HEK293 (cell line): ENCODE data around the gene BRINP2.

Experiments
- CTCF ChIA-PET: fragments of 350-600 bp; formaldehyde crosslinking; extraction: SDS; loops from one replicate; lab custom pipeline; 2021; ENCODE audit warnings: antibody characterized with exemption; lab: Yijun Ruan, JAX
- POLR2A ChIA-PET: fragments of 300-600 bp; formaldehyde crosslinking; extraction: SDS; loops from one replicate; lab custom pipeline; 2020; ENCODE audit warnings: antibody characterized with exemption, inconsistent platforms; lab: Yijun Ruan, JAX
- H3K27ac ChIP-seq: fragments of 200-500 bp; sonication (Bioruptor generic); 2 replicates; pipeline ENCODE4 v1.5.1; 2014; ENCODE audit warnings: low read depth, low read length, control low read depth, inconsistent platforms; ENCODE audit errors: extremely low read depth
- H3K36me3 ChIP-seq, 2 experiments: fragments of 200-500 bp in 1 of 2; sonication (Bioruptor generic) in 1 of 2; 1 replicate in 1 of 2; 2 replicates in 1 of 2; pipeline ENCODE4 v1.5.1; 2014 to 2017; ENCODE audit warnings: inconsistent platforms in 2 of 2, low read length in 2 of 2; ENCODE audit not compliant: control insufficient read depth in 2 of 2, insufficient read depth in 1 of 2
- H3K4me1 ChIP-seq: fragments of 200-500 bp; sonication (Bioruptor generic); 2 replicates; pipeline ENCODE4 v1.5.1; 2014; ENCODE audit warnings: mild to moderate bottlenecking, low read length, inconsistent platforms; ENCODE audit not compliant: control insufficient read depth, insufficient read depth
- H3K4me3 ChIP-seq: 2 replicates; pipeline ENCODE4 v1.5.1; 2011; ENCODE audit warnings: low read depth, mild to moderate bottlenecking, control low read depth, low read length, moderate library complexity
- H3K9me3 ChIP-seq: fragments of 200-500 bp; sonication (Bioruptor generic); 2 replicates; pipeline ENCODE4 v1.5.1; 2014; ENCODE audit warnings: low read depth, low read length, inconsistent platforms; ENCODE audit not compliant: control insufficient read depth, insufficient read depth
- BCL11A ChIP-seq: fragments of 450-650 bp; formaldehyde crosslinking; IDR thresholded peaks from 2 replicates; pipeline ENCODE4 v1.5.1; 2016; ENCODE audit warnings: low read depth, missing biosample characterization, missing genetic modification characterization
- YY1 ChIP-seq: fragments of 450-650 bp; formaldehyde crosslinking; IDR thresholded peaks from 2 replicates; pipeline ENCODE4 v1.5.1; 2018; ENCODE audit warnings: missing biosample characterization, missing genetic modification characterization
- YY2 ChIP-seq: fragments of 450-650 bp; formaldehyde crosslinking; IDR thresholded peaks from 2 replicates; pipeline ENCODE4 v1.5.1; 2016; ENCODE audit warnings: missing biosample characterization, missing genetic modification characterization
- ZBTB48 ChIP-seq: fragments of 450-650 bp; formaldehyde crosslinking; IDR thresholded peaks from 2 replicates; pipeline ENCODE4 v1.5.1; 2016; ENCODE audit warnings: missing biosample characterization, missing genetic modification characterization
- ZNF140 ChIP-seq: fragments of 450-650 bp; formaldehyde crosslinking; IDR thresholded peaks from 2 replicates; pipeline ENCODE4 v1.5.1; 2016; ENCODE audit warnings: missing biosample characterization, missing genetic modification characterization
- ZNF146 ChIP-seq: fragments of 450-650 bp; formaldehyde crosslinking; IDR thresholded peaks from 2 replicates; pipeline ENCODE4 v1.5.1; 2016; ENCODE audit warnings: missing biosample characterization, missing genetic modification characterization
- ZNF16 ChIP-seq: fragments of 450-650 bp; formaldehyde crosslinking; IDR thresholded peaks from 2 replicates; pipeline ENCODE4 v1.5.1; 2016; ENCODE audit warnings: low read depth, missing biosample characterization, missing genetic modification characterization
- ZNF214 ChIP-seq: fragments of 450-650 bp; formaldehyde crosslinking; IDR thresholded peaks from 2 replicates; pipeline ENCODE4 v1.5.1; 2017; ENCODE audit warnings: missing biosample characterization, mild to moderate bottlenecking, missing genetic modification characterization, borderline replicate concordance
- ZNF274 ChIP-seq, 2 experiments: fragments of 200-500 bp in 1 of 2; fragments of 450-650 bp in 1 of 2; sonication (Bioruptor generic) in 1 of 2; formaldehyde crosslinking in 1 of 2; IDR thresholded peaks; 2 replicates each; pipeline versions ENCODE4 v1.5.1 to v1.6.1; 2014 to 2016; ENCODE audit warnings: borderline replicate concordance in 1 of 2, inconsistent platforms in 1 of 2, low read length in 1 of 2, missing biosample characterization in 1 of 2, missing genetic modification characterization in 1 of 2
- ZNF37A ChIP-seq: fragments of 450-650 bp; IDR thresholded peaks from 2 replicates; pipeline ENCODE4 v1.5.1; 2018; ENCODE audit warnings: missing biosample characterization, missing genetic modification characterization
- ZNF529 ChIP-seq: fragments of 450-650 bp; formaldehyde crosslinking; IDR thresholded peaks from 2 replicates; pipeline ENCODE4 v1.5.1; 2017; ENCODE audit warnings: missing genetic modification characterization, missing biosample characterization; ENCODE audit not compliant: insufficient replicate concordance
- ZNF558 ChIP-seq: fragments of 450-650 bp; formaldehyde crosslinking; IDR thresholded peaks from 2 replicates; pipeline ENCODE4 v1.5.1; 2016; ENCODE audit warnings: missing biosample characterization, missing genetic modification characterization
- ZNF561 ChIP-seq: fragments of 450-650 bp; IDR thresholded peaks from 2 replicates; pipeline ENCODE4 v1.5.1; 2018; ENCODE audit warnings: missing biosample characterization, missing genetic modification characterization, borderline replicate concordance
- ZNF629 ChIP-seq: fragments of 450-650 bp; formaldehyde crosslinking; IDR thresholded peaks from 2 replicates; pipeline ENCODE4 v1.5.1; 2017; ENCODE audit warnings: missing biosample characterization, missing genetic modification characterization
- ZNF701 ChIP-seq: fragments of 450-650 bp; formaldehyde crosslinking; IDR thresholded peaks from 2 replicates; pipeline ENCODE4 v1.5.1; 2016; ENCODE audit warnings: missing biosample characterization, missing genetic modification characterization
- ZNF747 ChIP-seq: fragments of 450-650 bp; formaldehyde crosslinking; IDR thresholded peaks from 2 replicates; pipeline ENCODE4 v1.5.1; 2016; ENCODE audit warnings: missing biosample characterization, missing genetic modification characterization
- ZNF792 ChIP-seq: fragments of 450-650 bp; formaldehyde crosslinking; IDR thresholded peaks from 2 replicates; pipeline ENCODE4 v1.5.1; 2016; ENCODE audit warnings: missing biosample characterization, missing genetic modification characterization
- ZSCAN23 ChIP-seq: fragments of 450-650 bp; formaldehyde crosslinking; IDR thresholded peaks from 2 replicates; pipeline ENCODE4 v1.5.1; 2016; ENCODE audit warnings: missing biosample characterization, missing genetic modification characterization
- TF ChIP-seq, protein P1 (sequence below): fragments of 450-650 bp; formaldehyde crosslinking; IDR thresholded peaks from 2 replicates; pipeline ENCODE4 v1.5.1; 2017; ENCODE audit warnings: missing biosample characterization, mild to moderate bottlenecking, missing genetic modification characterization, moderate library complexity
- TF ChIP-seq, protein P2 (sequence below): fragments of 450-650 bp; formaldehyde crosslinking; IDR thresholded peaks from 2 replicates; pipeline ENCODE4 v1.5.1; 2016; ENCODE audit warnings: missing biosample characterization, missing genetic modification characterization
- TF ChIP-seq, protein P3 (sequence below): fragments of 450-650 bp; formaldehyde crosslinking; IDR thresholded peaks from 2 replicates; pipeline ENCODE4 v1.5.0; 2017; ENCODE audit warnings: missing biosample characterization, missing genetic modification characterization, borderline replicate concordance
- TF ChIP-seq, protein P4 (sequence below): fragments of 450-650 bp; formaldehyde crosslinking; IDR thresholded peaks from 2 replicates; pipeline ENCODE4 v1.5.1; 2016; ENCODE audit warnings: missing biosample characterization, missing genetic modification characterization
- TF ChIP-seq, protein P5 (sequence below): fragments of 450-650 bp; formaldehyde crosslinking; IDR thresholded peaks from 2 replicates; pipeline ENCODE4 v1.5.1; 2016; ENCODE audit warnings: missing biosample characterization, missing genetic modification characterization
- TF ChIP-seq, protein P6 (sequence below): fragments of 450-650 bp; formaldehyde crosslinking; IDR thresholded peaks from 2 replicates; pipeline ENCODE4 v1.5.1; 2016; ENCODE audit warnings: missing biosample characterization, missing genetic modification characterization

Gene BRINP2

DNA sequence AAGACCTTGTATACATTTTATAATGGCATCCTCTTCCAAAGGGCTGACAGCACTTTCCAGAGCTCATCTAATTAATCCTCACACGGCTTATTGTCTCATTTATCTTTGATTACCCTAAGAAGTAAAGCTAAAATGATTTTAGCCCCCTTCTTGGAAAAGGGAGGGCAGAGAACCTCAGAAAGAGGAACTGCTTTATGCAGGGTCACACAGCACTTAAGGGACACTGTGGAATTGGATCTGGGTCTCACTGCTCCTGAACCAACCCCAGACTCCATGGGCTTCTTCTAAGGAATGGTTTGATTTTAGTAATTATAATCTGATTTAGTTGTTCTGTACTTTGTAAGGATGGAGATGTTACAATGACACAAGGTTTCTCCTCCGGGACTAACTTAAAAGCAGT lies 3.2 kb downstream of the BRINP2 start (continued):
- TF ChIP-seq ZSCAN23 (tag by site-specific recombination) (no peak), ZNF140 (tag by site-specific recombination) (no peak), ZNF16 (no peak), ZNF747 (tag by site-specific recombination) (no peak), YY1 (tag by site-specific recombination) (no peak), ZNF146 (no peak), ZNF792 (tag by site-specific recombination) (no peak), ZNF701 (no peak), BCL11A (no peak), ZNF561 (tag by site-specific recombination) (no peak)
- TF ChIP-seq, protein P1, sequence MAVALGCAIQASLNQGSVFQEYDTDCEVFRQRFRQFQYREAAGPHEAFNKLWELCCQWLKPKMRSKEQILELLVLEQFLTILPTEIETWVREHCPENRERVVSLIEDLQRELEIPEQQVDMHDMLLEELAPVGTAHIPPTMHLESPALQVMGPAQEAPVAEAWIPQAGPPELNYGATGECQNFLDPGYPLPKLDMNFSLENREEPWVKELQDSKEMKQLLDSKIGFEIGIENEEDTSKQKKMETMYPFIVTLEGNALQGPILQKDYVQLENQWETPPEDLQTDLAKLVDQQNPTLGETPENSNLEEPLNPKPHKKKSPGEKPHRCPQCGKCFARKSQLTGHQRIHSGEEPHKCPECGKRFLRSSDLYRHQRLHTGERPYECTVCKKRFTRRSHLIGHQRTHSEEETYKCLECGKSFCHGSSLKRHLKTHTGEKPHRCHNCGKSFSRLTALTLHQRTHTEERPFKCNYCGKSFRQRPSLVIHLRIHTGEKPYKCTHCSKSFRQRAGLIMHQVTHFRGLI (tag by site-specific recombination): no peak

DNA sequence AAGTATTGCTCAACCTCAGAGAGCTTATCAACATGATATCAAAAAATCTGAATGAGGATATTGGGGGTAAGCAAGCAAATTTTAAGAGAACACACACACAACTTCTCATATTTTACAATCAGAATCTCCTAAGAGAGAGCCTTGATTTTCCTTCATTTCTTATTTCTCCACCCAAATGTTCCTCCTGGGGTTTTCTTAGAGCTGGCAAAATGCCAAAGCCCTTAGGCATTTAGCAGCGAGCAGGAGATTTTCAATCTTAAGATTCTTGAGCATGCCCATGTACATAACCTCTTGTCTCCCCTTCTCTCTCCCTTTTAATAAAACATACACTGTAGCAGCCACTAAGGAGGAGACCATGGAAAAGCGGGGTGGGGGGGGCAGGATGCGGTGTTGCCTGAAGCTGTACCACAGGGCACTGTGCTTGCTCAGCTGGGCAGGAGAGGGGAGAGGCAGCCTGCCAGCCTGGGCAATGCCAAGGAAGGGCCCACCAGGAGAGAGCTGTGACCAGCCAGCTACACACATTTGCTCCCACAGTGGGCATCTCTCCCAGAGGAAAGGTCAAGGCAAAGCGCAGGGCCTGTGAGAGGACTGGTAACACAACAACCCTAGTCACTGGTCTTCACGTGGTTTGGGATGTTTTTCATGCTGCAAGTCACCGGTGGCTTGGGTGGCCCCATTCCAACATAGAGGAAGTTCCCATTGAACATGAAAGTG lies 4.3 kb downstream of the BRINP2 start:
- no peaks in the 10 kb centered on the region for H3K9me3 ChIP-seq
- no peak overlapping the region for H3K27ac ChIP-seq
- H3K4me1 ChIP-seq: peaks cover 4% of the 10 kb centered on the region
- no peak for TF ChIP-seq YY2 (tag by site-specific recombination)
- TF ChIP-seq, protein P2, sequence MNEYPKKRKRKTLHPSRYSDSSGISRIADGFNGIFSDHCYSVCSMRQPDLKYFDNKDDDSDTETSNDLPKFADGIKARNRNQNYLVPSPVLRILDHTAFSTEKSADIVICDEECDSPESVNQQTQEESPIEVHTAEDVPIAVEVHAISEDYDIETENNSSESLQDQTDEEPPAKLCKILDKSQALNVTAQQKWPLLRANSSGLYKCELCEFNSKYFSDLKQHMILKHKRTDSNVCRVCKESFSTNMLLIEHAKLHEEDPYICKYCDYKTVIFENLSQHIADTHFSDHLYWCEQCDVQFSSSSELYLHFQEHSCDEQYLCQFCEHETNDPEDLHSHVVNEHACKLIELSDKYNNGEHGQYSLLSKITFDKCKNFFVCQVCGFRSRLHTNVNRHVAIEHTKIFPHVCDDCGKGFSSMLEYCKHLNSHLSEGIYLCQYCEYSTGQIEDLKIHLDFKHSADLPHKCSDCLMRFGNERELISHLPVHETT (tag by site-specific recombination): no peak
- TF ChIP-seq, protein P3, sequence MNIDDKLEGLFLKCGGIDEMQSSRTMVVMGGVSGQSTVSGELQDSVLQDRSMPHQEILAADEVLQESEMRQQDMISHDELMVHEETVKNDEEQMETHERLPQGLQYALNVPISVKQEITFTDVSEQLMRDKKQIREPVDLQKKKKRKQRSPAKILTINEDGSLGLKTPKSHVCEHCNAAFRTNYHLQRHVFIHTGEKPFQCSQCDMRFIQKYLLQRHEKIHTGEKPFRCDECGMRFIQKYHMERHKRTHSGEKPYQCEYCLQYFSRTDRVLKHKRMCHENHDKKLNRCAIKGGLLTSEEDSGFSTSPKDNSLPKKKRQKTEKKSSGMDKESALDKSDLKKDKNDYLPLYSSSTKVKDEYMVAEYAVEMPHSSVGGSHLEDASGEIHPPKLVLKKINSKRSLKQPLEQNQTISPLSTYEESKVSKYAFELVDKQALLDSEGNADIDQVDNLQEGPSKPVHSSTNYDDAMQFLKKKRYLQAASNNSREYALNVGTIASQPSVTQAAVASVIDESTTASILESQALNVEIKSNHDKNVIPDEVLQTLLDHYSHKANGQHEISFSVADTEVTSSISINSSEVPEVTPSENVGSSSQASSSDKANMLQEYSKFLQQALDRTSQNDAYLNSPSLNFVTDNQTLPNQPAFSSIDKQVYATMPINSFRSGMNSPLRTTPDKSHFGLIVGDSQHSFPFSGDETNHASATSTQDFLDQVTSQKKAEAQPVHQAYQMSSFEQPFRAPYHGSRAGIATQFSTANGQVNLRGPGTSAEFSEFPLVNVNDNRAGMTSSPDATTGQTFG: no peak
- TF ChIP-seq, protein P4, sequence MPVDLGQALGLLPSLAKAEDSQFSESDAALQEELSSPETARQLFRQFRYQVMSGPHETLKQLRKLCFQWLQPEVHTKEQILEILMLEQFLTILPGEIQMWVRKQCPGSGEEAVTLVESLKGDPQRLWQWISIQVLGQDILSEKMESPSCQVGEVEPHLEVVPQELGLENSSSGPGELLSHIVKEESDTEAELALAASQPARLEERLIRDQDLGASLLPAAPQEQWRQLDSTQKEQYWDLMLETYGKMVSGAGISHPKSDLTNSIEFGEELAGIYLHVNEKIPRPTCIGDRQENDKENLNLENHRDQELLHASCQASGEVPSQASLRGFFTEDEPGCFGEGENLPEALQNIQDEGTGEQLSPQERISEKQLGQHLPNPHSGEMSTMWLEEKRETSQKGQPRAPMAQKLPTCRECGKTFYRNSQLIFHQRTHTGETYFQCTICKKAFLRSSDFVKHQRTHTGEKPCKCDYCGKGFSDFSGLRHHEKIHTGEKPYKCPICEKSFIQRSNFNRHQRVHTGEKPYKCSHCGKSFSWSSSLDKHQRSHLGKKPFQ (tag by site-specific recombination): no peak
- TF ChIP-seq, protein P5, sequence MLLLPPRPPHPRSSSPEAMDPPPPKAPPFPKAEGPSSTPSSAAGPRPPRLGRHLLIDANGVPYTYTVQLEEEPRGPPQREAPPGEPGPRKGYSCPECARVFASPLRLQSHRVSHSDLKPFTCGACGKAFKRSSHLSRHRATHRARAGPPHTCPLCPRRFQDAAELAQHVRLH (tag by site-specific recombination): no peak
- TF ChIP-seq ZNF529 (tag by site-specific recombination): no peak
- TF ChIP-seq ZNF558: no peak
- TF ChIP-seq ZBTB48 (tag by site-specific recombination): no peak
- TF ChIP-seq, protein P6, sequence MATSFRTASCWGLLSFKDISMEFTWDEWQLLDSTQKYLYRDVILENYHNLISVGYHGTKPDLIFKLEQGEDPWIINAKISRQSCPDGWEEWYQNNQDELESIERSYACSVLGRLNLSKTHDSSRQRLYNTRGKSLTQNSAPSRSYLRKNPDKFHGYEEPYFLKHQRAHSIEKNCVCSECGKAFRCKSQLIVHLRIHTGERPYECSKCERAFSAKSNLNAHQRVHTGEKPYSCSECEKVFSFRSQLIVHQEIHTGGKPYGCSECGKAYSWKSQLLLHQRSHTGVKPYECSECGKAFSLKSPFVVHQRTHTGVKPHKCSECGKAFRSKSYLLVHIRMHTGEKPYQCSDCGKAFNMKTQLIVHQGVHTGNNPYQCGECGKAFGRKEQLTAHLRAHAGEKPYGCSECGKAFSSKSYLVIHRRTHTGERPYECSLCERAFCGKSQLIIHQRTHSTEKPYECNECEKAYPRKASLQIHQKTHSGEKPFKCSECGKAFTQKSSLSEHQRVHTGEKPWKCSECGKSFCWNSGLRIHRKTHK (tag by site-specific recombination): no peak
- TF ChIP-seq ZNF274 (IDR thresholded peaks at IDR 0.05; ENCODE audit: low read length): no peak
- no peak for TF ChIP-seq ZNF274 (tag by site-specific recombination; IDR thresholded peaks at IDR 0.05; ENCODE audit: borderline replicate concordance)
- no peak for TF ChIP-seq ZNF37A (tag by site-specific recombination)
- TF ChIP-seq ZNF629 (tag by site-specific recombination): no peak
- no peak for TF ChIP-seq ZNF561 (tag by site-specific recombination)
- TF ChIP-seq ZNF214 (tag by site-specific recombination): no peak
- ChIA-PET POLR2A (no interaction called here), CTCF (interaction anchor here (0.6 to 1.4 kb wide), 3 partner anchors 226 to 1162 kb away, joined by 3 to 4 read pairs (median 3); no protein-coding TSS in a partner anchor)
- H3K36me3 ChIP-seq: no peaks in the 10 kb centered on the region
- H3K4me3 ChIP-seq: no peak overlapping the region
